Sigmoid colon (tissue), 4 donors: ENCODE measurements around the gene PSMF1.

Source experiments
- EP300 ChIP-seq, 4 donors: sonication (generic); formaldehyde crosslinking; IDR thresholded peaks; one replicate each; pipeline ENCODE4 v1.6.1; 2017; ENCODE audit warnings: antibody characterized with exemption in 4 of 4
- POLR2A ChIP-seq, 2 donors: fragments of 450-650 bp; IDR thresholded peaks; one replicate each; pipeline ENCODE4 v1.6.1; 2016; ENCODE audit warnings: antibody characterized with exemption in 2 of 2, mild to moderate bottlenecking in 2 of 2, moderate library complexity in 2 of 2
- POLR2AphosphoS5 ChIP-seq, 4 donors: sonication (generic); formaldehyde crosslinking; IDR thresholded peaks; one replicate each; pipeline ENCODE4 v1.6.1; 2017; ENCODE audit warnings: antibody characterized with exemption in 4 of 4
- TF ChIP-seq, protein P1 (sequence below), 4 experiments: fragments of 450-650 bp in 3 of 4; fragments of 200-600 bp in 1 of 4; IDR thresholded peaks; one replicate each; pipeline ENCODE4 v1.5.1; 2016 to 2019; ENCODE audit warnings: antibody characterized with exemption in 4 of 4, mild to moderate bottlenecking in 3 of 4, moderate library complexity in 2 of 4

DNA sequence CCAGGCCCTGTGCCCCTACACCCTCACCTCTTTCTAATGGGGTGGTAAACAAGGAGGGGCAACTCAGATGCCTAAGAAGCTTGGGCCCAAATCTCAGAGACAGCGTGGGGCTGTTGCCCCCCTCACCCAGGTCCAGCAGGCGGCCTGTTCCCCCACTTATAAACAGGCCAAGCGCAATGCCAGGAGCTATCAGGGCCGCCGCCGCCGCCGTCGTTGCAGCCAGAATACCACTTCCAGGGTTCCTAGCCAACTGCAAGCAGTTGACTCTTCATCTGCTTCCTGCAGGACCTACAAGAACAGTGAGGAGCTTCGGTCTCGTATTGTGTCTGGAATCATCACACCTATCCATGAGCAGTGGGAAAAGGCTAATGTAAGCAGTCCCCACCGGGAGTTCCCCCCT, 16.4 kb downstream of the PSMF1 start:
- TF ChIP-seq, protein P1, sequence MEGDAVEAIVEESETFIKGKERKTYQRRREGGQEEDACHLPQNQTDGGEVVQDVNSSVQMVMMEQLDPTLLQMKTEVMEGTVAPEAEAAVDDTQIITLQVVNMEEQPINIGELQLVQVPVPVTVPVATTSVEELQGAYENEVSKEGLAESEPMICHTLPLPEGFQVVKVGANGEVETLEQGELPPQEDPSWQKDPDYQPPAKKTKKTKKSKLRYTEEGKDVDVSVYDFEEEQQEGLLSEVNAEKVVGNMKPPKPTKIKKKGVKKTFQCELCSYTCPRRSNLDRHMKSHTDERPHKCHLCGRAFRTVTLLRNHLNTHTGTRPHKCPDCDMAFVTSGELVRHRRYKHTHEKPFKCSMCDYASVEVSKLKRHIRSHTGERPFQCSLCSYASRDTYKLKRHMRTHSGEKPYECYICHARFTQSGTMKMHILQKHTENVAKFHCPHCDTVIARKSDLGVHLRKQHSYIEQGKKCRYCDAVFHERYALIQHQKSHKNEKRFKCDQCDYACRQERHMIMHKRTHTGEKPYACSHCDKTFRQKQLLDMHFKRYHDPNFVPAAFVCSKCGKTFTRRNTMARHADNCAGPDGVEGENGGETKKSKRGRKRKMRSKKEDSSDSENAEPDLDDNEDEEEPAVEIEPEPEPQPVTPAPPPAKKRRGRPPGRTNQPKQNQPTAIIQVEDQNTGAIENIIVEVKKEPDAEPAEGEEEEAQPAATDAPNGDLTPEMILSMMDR (IDR thresholded peaks at IDR 0.05) = no peak
- TF ChIP-seq POLR2A (IDR thresholded peaks at IDR 0.05) (no peak), EP300 (IDR thresholded peaks at IDR 0.05) (no peak), POLR2AphosphoS5 (IDR thresholded peaks at IDR 0.05) (no peak)
